Activated CD4-positive, alpha-beta memory T cell treated with anti-CD3 and anti-CD28 coated beads for 36 hours (primary cell): ENCODE results near the gene DMAC2L. TPM values are rescaled to one million over a fixed set of nuclear protein-coding genes. Genes with fewer than 3 reads are reported as not detected.

Source experiments
- CTCF ChIA-PET: fragments of 350-600 bp; sonication (Branson Sonifier 250); formaldehyde crosslinking; loops from one replicate; lab custom pipeline; 2021; ENCODE audit warnings: antibody characterized with exemption, inconsistent platforms; lab: Charles Lee
- POLR2A ChIA-PET: fragments of 350-600 bp; sonication (Branson Sonifier 250); formaldehyde crosslinking; loops from one replicate; lab custom pipeline; 2021; ENCODE audit warnings: antibody characterized with exemption; lab: Charles Lee
- DNase-seq: peaks from one replicate; pipeline ENCODE4 v3.0.0-alpha.2; 2020
- H3K27ac Mint-ChIP-seq: one replicate; pipeline ENCODE4 v1.8.0; 2021; ENCODE audit warnings: mixed read lengths
- H3K27me3 Mint-ChIP-seq: one replicate; pipeline ENCODE4 v1.8.0; 2021; ENCODE audit warnings: mixed read lengths
- H3K36me3 Mint-ChIP-seq: one replicate; pipeline ENCODE4 v1.8.0; 2021; ENCODE audit warnings: mixed read lengths
- H3K4me1 Mint-ChIP-seq: one replicate; pipeline ENCODE4 v1.8.0; 2021; ENCODE audit warnings: low read depth, mixed read lengths
- H3K4me3 Mint-ChIP-seq: one replicate; pipeline ENCODE4 v1.8.0; 2021; ENCODE audit warnings: mild to moderate bottlenecking, mixed read lengths
- H3K9me3 Mint-ChIP-seq: one replicate; pipeline ENCODE4 v1.8.0; 2021; ENCODE audit warnings: mixed read lengths
- intact Hi-C: fragments of 100-400 bp; cut with micrococcal nuclease; formaldehyde crosslinking; loops from one replicate; pipeline ENCODE4 v1.15.1; 2023
- total RNA-seq, 2 experiments: library from RNA; stranded (reverse); gene quantifications; one replicate each; pipeline ENCODE4 v1.2.3, GENCODE V29; 2021

The DMAC2L gene
- total RNA-seq: 10 to 100 TPM; 13.4 to 13.9 TPM

GRCh38 chr14:50311972-50312733, at the start of gene DMAC2L, which contains the start of gene L2HGDH:
DMAC2L (plus strand) TSS chr14:50312324; CDS start chr14:50321488, 9,164 bp downstream.
L2HGDH (minus strand) TSS chr14:50312229; CDS start chr14:50312150, 79 bp downstream.
- peaks cover 9% of the 10 kb centered on the region for H3K9me3 Mint-ChIP-seq
- no peaks in the 10 kb centered on the region for H3K27me3 Mint-ChIP-seq
- ChIA-PET CTCF (interaction anchor here (0.6 to 2.2 kb wide), 8 partner anchors 9 to 474 kb away, joined by 3 to 20 read pairs (median 3); partner anchors contain the start of genes MAP4K5 and NEMF), POLR2A (interaction anchor here (0.6 to 1.3 kb wide), 6 partner anchors 9 to 460 kb away, joined by 3 to 8 read pairs (median 4); partner anchors contain the start of genes NEMF and VCPKMT)
- peak within 1 kb of the TSS; percentile 96 for H3K4me3 Mint-ChIP-seq
- H3K36me3 Mint-ChIP-seq: peaks cover 8% of the 10 kb centered on the region
- H3K4me1 Mint-ChIP-seq: peaks cover 37% of the 10 kb centered on the region
- peak; percentile 93 for DNase-seq
- peak within 1 kb of the TSS; percentile 94 for H3K27ac Mint-ChIP-seq
- intact Hi-C loops: loop anchor here (1.0 to 10.0 kb wide), 11 partner anchors 9 to 1535 kb away; partner anchors contain the start of genes CDKL1, MGAT2, RPL36AL and RPS29

- ChIA-PET CTCF (interaction anchor here (0.6 kb wide), 1 partner anchor 726 kb away, joined by 3 read pairs; no protein-coding TSS in a partner anchor), POLR2A (no interaction called here)
- no peak for DNase-seq
- no peaks in the 10 kb centered on the region for H3K27me3 Mint-ChIP-seq
- peaks cover 2% of the 10 kb centered on the region for H3K4me1 Mint-ChIP-seq
- no peak overlapping the region for H3K27ac Mint-ChIP-seq
- peaks cover 4% of the 10 kb centered on the region for H3K36me3 Mint-ChIP-seq
- intact Hi-C loops: no loop called here
- no peak overlapping the region for H3K4me3 Mint-ChIP-seq
- H3K9me3 Mint-ChIP-seq: no peaks in the 10 kb centered on the region
Observed at GRCh38 chr14:50262865-50263264, 49.3 kb upstream of the DMAC2L start.

GRCh38 chr14:50263321-50263720, 48.8 kb upstream of the DMAC2L start:
- H3K27ac Mint-ChIP-seq: no peak overlapping the region
- CTCF ChIA-PET: no interaction called here
- intact Hi-C loops: no loop called here

GRCh38 chr14:50265029-50265428, 47.1 kb upstream of the DMAC2L start:
- H3K27me3 Mint-ChIP-seq: no peaks in the 10 kb centered on the region
- H3K36me3 Mint-ChIP-seq: peaks cover 5% of the 10 kb centered on the region
- no peak overlapping the region for H3K4me3 Mint-ChIP-seq
- ChIA-PET POLR2A (no interaction called here), CTCF (no interaction called here)
- intact Hi-C loops: no loop called here
- H3K9me3 Mint-ChIP-seq: no peaks in the 10 kb centered on the region
- H3K27ac Mint-ChIP-seq: no peak overlapping the region
- no peak for DNase-seq
- peaks cover 2% of the 10 kb centered on the region for H3K4me1 Mint-ChIP-seq

More at GRCh38 chr14:50263321-50263720, 48.8 kb upstream of the DMAC2L start:
- Mint-ChIP-seq H3K9me3 (no peaks in the 10 kb centered on the region), H3K4me3 (no peak overlapping the region), H3K36me3 (peaks cover 4% of the 10 kb centered on the region), H3K4me1 (peaks cover 2% of the 10 kb centered on the region), H3K27me3 (no peaks in the 10 kb centered on the region)
- POLR2A ChIA-PET: no interaction called here
- no peak for DNase-seq

GRCh38 chr14:50270932-50271331, 41.2 kb upstream of the DMAC2L start:
- CTCF ChIA-PET: no interaction called here
- POLR2A ChIA-PET: no interaction called here
- H3K9me3 Mint-ChIP-seq: no peaks in the 10 kb centered on the region
- DNase-seq: no peak
- H3K27ac Mint-ChIP-seq: no peak overlapping the region
- no peaks in the 10 kb centered on the region for H3K4me1 Mint-ChIP-seq
- intact Hi-C loops: no loop called here
- H3K36me3 Mint-ChIP-seq: peaks cover 1% of the 10 kb centered on the region
- no peaks in the 10 kb centered on the region for H3K27me3 Mint-ChIP-seq
- H3K4me3 Mint-ChIP-seq: no peak overlapping the region

GRCh38 chr14:50272498-50272897, 39.6 kb upstream of the DMAC2L start:
- no peak for DNase-seq
- Mint-ChIP-seq H3K27me3 (no peaks in the 10 kb centered on the region), H3K9me3 (no peaks in the 10 kb centered on the region), H3K4me1 (no peaks in the 10 kb centered on the region), H3K27ac (no peak overlapping the region), H3K36me3 (peaks cover 5% of the 10 kb centered on the region), H3K4me3 (no peak overlapping the region)
- POLR2A ChIA-PET: no interaction called here
- intact Hi-C loops: no loop called here
- CTCF ChIA-PET: interaction anchor here (0.5 kb wide), 1 partner anchor 442 kb away, joined by 3 read pairs; no protein-coding TSS in a partner anchor

- POLR2A ChIA-PET: no interaction called here
- Mint-ChIP-seq H3K27me3 (no peaks in the 10 kb centered on the region), H3K4me3 (no peak overlapping the region), H3K27ac (no peak overlapping the region), H3K4me1 (no peaks in the 10 kb centered on the region), H3K9me3 (no peaks in the 10 kb centered on the region), H3K36me3 (peaks cover 6% of the 10 kb centered on the region)
- CTCF ChIA-PET: no interaction called here
- intact Hi-C loops: no loop called here
- DNase-seq: no peak
Observed at GRCh38 chr14:50285861-50286260, 26.3 kb upstream of the DMAC2L start.

GRCh38 chr14:50288146-50288545, 24.0 kb upstream of the DMAC2L start:
- Mint-ChIP-seq H3K27me3 (no peaks in the 10 kb centered on the region), H3K27ac (no peak overlapping the region), H3K36me3 (peaks cover 6% of the 10 kb centered on the region), H3K4me3 (no peak overlapping the region), H3K9me3 (no peaks in the 10 kb centered on the region), H3K4me1 (no peaks in the 10 kb centered on the region)
- POLR2A ChIA-PET: no interaction called here
- intact Hi-C loops: no loop called here
- DNase-seq: no peak
- CTCF ChIA-PET: no interaction called here

- no peak overlapping the region for H3K27ac Mint-ChIP-seq
- ChIA-PET CTCF (no interaction called here), POLR2A (interaction anchor here (0.7 kb wide), 1 partner anchor 42 kb away, joined by 3 read pairs; no protein-coding TSS in a partner anchor)
- peaks cover 14% of the 10 kb centered on the region for H3K36me3 Mint-ChIP-seq
- DNase-seq: no peak
- no peaks in the 10 kb centered on the region for H3K27me3 Mint-ChIP-seq
- intact Hi-C loops: no loop called here
- H3K4me3 Mint-ChIP-seq: no peak overlapping the region
- H3K4me1 Mint-ChIP-seq: no peaks in the 10 kb centered on the region
- no peaks in the 10 kb centered on the region for H3K9me3 Mint-ChIP-seq
Observed at GRCh38 chr14:50290306-50290705, 21.8 kb upstream of the DMAC2L start.

- intact Hi-C loops: no loop called here
- POLR2A ChIA-PET: no interaction called here
- no peaks in the 10 kb centered on the region for H3K9me3 Mint-ChIP-seq
- H3K27me3 Mint-ChIP-seq: no peaks in the 10 kb centered on the region
- DNase-seq: no peak
- peaks cover 2% of the 10 kb centered on the region for H3K4me1 Mint-ChIP-seq
- no peak overlapping the region for H3K27ac Mint-ChIP-seq
- peaks cover 22% of the 10 kb centered on the region for H3K36me3 Mint-ChIP-seq
- H3K4me3 Mint-ChIP-seq: no peak overlapping the region
- CTCF ChIA-PET: no interaction called here
Observed at GRCh38 chr14:50299585-50299984, 12.5 kb upstream of the DMAC2L start.

GRCh38 chr14:50301914-50302313, 10.2 kb upstream of the DMAC2L start:
- intact Hi-C loops: no loop called here
- Mint-ChIP-seq H3K36me3 (peaks cover 22% of the 10 kb centered on the region), H3K27ac (no peak overlapping the region), H3K4me1 (peaks cover 2% of the 10 kb centered on the region), H3K27me3 (no peaks in the 10 kb centered on the region), H3K9me3 (no peaks in the 10 kb centered on the region), H3K4me3 (no peak overlapping the region)
- ChIA-PET POLR2A (no interaction called here), CTCF (no interaction called here)
- no peak for DNase-seq

- DNase-seq: no peak
- Mint-ChIP-seq H3K4me1 (peaks cover 7% of the 10 kb centered on the region), H3K9me3 (no peaks in the 10 kb centered on the region), H3K27me3 (no peaks in the 10 kb centered on the region), H3K27ac (no peak overlapping the region), H3K4me3 (no peak overlapping the region), H3K36me3 (peaks cover 14% of the 10 kb centered on the region)
- ChIA-PET CTCF (interaction anchor here (1.4 kb wide), 1 partner anchor 8 kb away, joined by 3 read pairs; the partner anchor contains the start of gene L2HGDH), POLR2A (no interaction called here)
- intact Hi-C loops: no loop called here
Observed at GRCh38 chr14:50303744-50304471, 8.2 kb upstream of the DMAC2L start.
